Activated CD4-positive, alpha-beta T cell treated with anti-CD3 and anti-CD28 coated beads for 24 hours (primary cell): ENCODE results near the gene STAC.

ENCODE experiments used
- DNase-seq, 2 donors: peaks; one replicate each; pipeline ENCODE4 v3.0.0-alpha.2; 2020; ENCODE audit warnings: low read depth in 2 of 2

STAC gene

GRCh38 chr3:36595511-36595910 is 215.2 kb downstream of the STAC start:
- DNase-seq = no peak

GRCh38 chr3:36596419-36596818 is 216.1 kb downstream of the STAC start:
- no peak for DNase-seq

GRCh38 chr3:36597422-36597821 is 217.1 kb downstream of the STAC start:
- DNase-seq = no peak
